GM21381 (cell line): ENCODE data around the gene HPD.

Source experiments
- ATAC-seq: cut with Tn5 transposase; IDR thresholded peaks from one replicate; pipeline ENCODE4 v1.9.1; 2021; ENCODE audit warnings: mild to moderate bottlenecking, moderate library complexity; ENCODE audit not compliant: unreplicated experiment

The HPD gene

DNA sequence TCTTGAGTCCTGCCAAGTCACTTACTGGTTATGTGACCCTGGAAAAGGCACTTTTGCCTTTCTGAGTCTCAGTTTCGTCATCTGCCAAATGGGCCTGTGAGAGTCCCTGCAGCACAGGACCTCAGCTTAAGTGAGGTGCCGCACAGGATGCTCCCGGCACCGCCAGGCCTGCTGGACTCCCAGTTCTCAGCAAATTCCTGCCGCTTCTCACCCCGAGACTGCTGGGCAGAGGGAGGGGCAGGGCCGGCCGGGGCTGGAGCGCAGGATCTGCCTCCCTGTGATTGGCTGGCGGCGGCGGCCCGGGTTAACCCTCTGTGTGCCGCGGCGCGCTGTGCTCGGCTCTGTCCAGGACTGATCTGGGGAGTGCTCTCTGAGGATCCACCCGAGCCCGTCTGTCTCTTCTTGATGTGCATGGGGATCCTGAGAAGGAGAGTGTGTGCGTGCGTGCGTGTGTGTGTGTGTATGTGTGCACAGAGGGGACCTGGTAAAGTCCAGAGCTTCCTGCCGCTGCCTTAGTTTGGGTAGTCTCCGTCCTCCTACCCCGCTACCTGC, 46.3 kb downstream of the HPD start:
- ATAC-seq: peak; percentile 20

DNA sequence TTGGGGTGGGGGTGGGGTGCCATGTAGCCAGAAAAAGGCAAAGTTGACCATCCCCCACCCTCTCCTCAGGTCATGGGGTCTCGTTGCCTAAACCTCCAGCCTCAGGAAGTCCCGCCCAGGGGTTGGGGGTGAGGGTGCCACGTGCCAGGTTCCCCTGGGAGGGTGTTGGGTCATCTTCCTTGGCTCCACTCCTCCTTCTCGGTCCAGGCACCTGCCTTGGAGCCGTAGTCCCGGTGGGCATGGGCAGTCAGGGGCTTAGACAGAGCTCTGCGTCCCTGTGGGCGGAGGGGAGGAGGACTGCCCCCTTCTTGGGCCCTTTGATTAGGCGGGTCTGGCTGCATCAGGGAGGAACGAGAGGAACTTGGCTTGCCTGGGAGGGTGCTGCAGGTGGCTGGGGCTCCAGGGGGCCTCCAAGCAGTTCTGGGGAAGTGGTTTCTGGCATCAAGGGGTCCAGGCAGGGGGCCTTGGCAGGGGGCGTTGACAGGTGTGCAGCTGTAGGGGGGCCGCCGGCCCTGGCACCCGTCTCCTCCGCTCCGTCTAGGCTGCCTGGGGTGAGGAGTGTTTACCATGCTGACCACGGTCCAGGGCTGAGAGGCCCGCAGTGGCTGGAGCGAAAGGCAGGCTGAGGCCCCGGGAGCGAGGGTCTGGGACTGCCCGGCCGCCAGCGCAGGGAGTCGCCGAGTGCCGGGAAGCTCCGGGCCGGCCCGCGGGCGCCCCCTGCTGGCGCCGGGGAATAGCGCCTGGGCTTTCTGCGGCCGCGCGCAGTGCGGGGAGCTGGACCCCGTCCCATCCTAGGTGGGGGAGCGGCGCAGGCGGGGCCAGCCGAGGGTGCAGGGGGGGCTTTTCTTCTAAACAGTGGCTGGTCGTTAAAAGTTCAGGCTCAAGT, 47.0 kb downstream of the HPD start:
- peak; percentile 60 for ATAC-seq

DNA sequence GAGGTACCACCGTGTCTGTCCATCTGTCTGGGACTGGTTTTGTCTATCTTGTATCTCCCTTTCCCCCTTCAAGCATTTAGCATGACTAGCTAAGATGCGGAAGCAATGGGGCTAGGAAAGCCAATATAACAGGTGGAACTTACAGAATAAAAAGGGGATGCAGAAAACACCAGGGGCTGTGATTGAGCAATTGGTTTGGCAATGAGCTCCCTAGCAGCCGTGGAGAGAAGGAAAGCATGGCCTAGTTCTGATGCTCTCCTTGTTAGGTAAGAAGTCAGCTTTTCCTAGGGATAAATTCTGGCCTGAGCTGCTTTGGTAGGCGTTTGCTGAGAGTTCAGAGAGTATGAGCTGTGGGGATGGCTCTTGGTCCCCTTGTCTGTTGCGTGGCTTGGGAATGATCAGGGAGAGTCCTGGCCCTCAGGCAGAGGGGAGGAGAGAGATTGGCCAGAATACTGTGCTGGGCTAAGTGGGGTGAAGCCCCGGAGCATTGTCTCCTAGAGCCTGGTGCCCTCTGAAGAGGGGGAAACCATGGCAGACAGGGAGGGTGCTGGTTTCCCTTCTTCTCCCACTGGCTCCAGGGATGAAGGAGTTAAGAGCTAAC, 47.7 kb downstream of the HPD start:
- ATAC-seq: no peak

DNA sequence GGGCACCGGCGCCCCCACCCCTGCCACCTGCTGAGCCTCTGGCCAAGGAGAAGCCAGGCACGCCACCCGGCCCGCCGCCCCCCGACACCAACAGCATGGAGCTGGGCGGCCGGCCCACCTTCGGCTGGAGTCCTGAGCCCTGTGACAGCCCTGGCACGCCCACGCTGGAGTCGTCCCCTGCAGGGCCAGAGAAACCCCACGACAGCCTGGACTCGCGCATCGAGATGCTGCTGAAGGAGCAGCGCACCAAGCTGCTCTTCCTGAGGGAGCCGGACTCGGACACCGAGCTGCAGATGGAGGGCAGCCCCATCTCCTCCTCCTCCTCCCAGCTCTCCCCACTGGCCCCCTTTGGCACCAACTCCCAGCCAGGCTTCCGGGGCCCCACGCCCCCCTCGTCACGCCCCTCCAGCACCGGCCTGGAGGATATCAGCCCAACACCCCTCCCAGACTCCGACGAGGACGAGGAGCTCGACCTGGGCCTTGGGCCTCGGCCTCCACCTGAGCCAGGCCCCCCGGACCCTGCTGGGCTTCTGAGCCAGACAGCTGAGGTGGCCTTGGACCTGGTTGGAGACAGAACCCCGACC, 48.3 kb downstream of the HPD start:
- no peak for ATAC-seq

DNA sequence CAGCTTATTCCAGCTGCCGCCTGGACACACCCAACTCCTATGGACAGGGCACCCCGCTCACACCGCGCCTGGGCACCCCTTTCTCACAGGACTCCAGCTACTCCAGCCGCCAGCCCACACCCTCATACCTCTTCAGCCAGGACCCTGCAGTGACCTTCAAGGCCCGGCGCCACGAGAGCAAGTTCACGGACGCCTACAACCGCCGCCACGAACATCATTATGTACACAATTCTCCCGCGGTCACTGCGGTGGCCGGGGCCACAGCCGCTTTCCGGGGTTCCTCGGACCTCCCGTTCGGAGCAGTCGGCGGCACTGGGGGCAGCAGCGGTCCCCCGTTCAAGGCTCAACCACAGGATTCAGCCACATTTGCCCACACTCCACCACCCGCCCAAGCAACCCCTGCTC, 48.9 kb downstream of the HPD start:
- no peak for ATAC-seq

DNA sequence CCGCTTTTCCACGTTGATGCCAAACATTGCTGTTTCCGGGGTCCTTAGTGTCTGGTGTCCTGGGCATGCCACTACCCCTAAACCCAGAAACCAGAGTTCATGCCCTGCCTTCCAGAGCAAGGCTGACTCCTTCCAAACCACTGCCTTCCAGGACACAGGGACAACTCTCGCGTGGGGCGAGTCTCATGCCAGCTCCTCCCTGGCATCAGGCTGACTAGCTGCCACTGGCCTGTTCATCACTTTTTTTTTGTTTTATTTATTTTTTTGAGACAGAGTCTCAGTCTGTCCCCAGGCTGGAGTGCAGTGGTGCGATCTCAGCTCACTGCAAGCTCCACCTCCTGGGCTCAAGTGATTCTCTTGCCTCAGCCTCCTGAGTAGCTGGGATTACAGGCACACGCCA, 50.0 kb downstream of the HPD start:
- ATAC-seq: no peak

DNA sequence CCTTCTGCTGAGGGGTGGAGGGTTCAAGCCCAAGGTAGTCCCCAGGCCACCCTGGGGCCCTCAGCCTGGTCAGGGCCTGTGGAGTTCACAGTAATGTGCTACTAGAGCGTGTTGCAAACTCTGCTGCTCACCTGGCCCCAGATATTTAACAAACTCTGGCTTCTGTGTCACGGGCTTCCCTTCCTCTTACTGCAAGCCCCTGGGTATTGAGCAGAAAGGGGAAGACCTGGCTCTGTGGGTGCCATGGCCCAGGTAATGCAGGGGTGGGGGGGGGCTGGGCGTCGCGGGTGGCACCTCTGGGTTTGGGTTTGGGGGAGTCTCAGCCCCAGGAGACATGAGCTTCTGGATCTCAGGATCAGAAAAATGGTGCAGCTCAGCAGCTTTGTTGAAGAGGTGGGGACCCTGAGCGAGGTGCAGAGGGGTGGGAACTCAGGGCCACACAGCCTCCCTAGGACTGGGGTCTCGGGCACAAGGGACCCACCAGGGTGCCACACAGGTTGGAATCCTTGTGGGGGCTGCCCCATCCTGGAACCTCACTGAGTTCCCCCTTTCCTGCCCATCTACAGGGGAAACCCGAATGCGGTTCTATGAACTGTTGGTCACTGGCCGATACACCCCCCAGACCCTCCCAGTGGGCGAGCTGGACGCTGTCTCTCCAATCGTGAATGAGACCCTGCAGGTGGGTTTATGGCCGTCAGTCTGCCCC, 50.9 kb downstream of the HPD start:
- ATAC-seq: no peak

DNA sequence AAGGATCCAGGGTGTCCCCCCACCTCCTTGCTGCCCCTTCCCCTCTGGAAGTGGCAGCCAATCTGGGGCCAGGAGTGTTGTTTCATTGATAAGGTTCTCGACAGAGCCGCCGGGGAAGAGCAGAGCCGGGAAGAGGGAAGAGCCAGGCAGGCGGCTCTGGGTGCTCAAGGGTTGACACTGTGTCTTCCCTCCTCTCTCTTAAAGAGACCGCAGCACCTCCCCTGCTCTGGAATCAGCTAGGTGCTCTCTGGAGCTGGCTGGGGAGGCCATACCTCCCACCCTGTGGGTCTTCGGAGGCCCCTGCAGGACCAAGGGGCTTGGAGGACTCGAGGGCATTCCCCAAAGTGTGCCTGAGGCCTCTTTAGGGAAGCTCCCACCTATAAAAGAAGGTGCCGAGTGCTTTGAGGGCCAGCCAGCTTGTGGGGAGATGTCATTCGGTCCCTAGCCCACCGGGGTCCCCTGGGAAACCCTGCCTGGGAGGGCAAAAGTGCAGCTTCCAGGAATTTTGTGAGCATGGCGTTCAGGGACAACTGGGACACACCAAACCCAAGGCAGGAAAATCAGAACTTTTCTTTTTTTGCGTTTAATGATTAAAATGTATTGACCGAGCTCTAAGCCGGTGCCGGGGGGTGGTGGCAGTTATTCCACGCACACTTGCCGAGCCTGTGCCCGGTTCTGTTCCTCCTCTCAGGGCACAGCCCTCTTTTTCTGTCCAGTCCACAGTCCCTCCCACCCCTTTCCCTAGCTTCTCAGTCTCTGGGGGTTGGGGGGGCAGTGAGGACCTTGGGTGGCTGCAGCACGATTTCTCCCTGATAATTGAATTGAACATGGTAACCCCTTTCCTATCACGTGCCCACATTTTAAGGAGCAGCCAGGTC, 51.9 kb downstream of the HPD start:
- ATAC-seq: no peak

DNA sequence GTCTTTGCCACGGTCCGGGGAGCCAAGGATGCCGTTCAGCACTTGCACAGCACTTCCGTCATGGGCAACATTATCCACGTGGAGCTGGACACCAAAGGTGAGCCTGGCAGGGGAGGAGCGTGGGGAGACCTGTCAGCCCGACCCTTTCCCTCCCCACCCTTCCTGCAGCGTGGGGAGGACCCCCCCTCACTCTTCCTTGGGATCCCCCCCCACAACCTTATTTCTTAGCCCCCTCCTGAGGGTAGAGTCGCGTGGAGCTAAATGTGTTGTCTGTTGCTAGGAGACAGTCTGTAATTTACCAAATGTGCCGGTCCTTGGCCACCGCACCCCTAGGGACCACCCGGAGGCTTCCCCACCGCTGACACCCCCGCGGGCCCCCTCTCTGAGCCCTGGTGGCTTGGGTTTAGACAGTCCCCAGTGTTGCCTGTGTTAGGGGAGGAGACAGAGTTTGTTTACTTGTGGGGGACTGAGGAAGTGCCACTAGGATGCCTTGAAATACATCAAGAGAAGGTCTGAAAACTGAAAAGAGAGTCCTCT, 52.6 kb downstream of the HPD start:
- no peak for ATAC-seq

DNA sequence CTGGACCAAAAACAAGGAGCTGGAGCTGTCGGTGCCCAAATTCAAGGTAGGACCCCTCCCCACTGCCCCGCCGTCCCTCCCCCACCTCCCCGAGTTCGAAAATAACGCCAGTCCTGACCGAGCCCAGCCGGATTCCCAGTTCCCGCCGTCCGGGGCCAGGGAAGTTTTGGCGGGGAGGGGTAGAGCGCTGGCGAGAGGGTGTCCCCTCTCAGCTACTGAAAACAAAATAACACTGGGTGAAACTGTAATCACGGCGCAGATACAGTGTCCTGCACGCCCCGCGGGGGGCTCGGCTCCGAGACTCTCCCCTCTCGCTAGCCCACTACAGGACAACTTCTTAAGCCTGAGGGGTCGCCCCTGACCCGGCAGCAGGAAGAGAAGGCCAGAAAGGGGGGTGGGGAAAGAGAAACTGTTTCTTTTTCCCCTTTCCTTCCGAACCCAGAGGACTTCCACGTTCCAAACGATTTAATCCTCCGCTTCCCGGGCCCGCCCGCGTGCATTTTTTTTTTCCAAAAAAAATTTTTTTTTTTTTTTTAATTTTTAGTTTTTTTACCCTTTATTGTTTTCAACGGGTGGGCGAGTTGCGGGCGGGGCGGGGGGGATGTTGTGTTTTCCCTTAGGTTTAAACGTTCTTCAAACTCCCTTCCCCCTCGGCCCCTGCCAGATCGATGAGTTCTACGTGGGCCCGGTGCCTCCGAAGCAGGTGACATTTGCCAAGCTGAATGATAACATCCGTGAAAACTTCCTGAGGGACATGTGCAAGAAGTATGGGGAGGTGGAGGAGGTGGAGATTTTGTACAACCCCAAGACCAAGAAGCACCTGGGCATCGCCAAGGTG, 53.3 kb downstream of the HPD start:
- ATAC-seq: no peak

DNA sequence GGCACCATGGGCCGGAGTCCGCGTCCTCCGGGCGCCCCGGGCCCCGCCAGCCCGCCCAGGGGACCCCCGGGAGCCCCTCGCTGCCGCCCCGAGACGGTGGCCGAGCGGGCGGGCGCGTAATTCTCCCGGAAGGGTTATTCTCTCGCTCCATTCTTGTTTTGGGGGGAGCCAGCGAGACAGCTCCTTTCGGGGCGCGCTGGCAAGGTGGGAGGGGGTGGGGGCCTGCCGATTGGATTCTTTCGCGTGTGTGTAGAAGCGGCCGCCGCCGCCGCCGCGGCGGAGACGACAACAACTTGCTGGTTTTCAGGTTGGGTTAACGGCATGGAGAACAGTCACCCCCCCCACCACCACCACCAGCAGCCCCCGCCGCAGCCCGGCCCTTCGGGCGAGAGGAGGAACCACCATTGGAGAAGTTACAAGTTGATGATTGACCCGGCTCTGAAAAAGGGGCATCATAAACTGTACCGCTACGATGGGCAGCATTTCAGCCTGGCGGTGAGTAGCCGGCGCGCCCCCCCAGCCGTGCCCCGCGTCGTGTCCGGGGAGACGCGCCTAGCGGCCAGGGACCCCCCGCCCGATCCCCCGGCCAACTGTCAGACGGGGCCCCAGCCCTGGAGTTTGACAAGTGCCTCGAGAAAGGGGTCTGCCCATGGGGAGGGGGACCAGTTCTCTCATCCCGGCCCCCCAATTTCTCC, 54.1 kb downstream of the HPD start:
- ATAC-seq: no peak

DNA sequence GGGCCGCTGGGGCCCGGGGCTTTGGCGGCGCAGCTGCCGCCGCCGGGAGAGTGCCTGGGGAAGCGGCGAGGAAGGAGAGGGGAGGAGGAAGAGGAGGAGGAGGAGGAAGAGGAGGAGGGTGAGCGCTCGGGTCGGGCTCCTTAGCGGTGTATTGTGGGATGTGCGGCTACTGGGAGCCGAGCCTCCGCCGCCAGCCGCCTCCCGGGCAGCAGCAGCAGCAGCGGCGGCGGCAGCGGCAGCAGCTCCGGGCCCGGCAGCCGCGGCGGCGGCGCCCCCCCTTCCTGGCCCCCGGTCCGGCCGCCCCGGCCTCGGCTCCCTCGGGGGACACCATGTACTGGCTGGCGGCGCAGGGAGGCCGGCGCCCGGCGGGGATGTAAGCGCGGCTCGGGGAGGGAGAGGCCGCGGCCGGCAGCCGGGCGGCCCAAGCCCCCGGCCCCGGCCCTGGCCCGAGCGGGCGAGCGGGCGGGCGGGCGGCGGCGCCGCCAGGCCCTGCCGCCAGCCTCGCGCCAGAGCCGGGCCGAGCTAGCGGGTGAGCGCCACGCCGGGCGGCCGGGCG, 54.7 kb downstream of the HPD start, which contains the start of gene SETD1B:
Gene SETD1B (plus strand): TSS at position 149 of the 556 bp plus-strand sequence. CDS start 729 bp downstream, outside the sequence.
- ATAC-seq: no peak

DNA sequence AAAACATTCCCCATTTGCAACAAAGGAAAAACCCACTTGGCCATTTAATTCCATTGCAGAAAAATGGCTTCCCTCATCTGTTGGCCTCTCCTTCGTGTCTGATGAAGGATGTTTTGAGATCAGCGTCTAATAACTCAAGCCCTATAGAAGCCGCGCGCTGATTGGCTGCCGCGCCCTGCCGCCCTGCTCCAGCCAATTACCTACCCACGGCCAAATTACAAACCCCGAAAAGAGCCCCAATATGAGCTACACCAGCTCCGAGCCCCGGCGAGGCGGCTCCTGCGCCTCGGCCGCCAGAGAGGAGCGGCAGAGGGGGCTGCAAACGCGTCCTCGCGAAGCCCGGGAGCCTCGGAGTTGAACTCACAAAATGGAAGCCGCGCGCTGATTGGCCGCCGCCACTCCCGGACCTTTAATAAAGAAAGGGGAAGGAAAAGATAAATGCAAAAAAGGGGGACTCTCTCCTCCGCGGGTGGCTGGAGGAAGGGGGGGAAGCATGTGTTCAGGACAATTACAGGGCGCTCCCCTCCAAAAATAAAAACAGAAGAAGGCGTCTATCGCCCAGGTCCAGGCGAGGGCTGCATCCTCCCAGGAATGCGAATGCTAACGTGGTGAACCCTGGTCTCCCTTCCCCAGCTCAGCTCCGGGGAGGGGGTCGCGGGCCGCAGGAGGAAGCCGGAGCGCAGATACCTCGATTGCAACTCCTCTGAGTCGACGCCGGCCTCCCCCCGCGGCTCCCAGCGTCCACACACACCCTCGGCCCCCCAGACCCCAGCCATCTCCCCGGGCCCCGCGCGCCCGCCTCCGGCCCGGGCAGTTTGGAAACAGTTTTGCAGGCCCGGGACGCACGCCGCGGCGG, 55.6 kb downstream of the HPD start:
- ATAC-seq: peak; percentile 39

DNA sequence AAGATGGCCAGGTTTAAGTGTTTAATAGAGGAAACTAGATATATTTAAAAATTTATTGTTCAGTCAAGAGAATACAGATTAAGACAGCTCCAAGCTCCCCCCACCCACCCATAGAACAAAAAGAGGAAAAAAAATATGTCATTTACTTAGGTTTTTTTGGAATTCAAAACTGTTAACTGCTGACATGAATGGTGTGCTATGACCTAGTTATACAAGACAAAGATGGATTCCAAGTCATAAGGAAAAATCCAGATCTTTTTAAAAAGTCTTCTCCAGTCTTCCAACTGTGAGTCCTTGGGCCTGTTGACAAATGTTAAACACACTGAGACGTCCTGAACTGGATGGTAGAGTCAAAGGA, 56.2 kb downstream of the HPD start:
- ATAC-seq: no peak

DNA sequence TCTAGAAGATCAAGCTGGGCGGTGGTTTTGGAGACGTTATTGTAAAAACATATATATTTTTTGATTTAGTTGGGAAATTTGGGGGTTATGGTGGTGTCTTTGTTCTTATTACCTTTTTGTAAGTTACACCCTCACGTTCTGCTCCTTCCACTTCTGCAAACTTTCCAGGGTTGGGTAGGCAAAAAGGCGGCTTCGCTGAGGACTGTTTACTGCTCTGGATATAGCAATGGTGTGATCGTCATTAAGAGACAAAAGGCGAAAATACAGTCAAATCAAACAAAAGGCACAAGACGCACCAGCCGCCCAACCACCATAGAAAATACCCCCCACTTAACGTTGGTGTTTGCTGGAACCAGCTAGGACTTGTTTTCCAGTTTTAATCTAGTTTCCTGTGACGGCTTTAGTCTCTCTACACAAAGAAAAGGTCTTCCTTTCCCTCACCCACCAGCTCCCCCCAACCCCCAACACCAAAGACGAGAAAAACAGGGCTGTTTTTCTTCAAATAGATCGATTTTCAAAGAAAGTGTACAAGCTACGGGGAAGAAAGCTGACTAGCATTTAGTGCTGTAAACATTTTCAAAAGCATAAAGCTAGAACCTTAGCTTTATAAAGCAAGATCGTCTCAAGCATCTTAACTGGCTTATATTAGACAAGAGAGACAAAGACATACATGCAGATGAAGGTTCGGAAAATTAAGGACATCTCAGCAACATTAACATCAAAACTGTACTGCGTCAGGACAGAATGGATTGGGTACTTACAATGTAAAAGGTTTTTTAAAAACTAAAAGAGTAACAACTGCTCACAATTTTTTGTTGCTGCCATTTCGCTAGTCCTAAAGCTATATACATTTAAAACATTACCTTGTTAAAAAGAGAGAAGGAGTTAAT, 56.8 kb downstream of the HPD start:
- ATAC-seq: no peak
